ENCODE results near the gene PRKG1. TPM values are rescaled to one million over a fixed set of nuclear protein-coding genes. Genes with fewer than 3 reads are reported as not detected.

The PRKG1 gene
- total and polyA plus RNA-seq, 2 of the 8 experiments (the other 6 are each of a cell fraction or from before 2014, with no cell fraction given): 4.2 to 15.2 TPM

DNA sequence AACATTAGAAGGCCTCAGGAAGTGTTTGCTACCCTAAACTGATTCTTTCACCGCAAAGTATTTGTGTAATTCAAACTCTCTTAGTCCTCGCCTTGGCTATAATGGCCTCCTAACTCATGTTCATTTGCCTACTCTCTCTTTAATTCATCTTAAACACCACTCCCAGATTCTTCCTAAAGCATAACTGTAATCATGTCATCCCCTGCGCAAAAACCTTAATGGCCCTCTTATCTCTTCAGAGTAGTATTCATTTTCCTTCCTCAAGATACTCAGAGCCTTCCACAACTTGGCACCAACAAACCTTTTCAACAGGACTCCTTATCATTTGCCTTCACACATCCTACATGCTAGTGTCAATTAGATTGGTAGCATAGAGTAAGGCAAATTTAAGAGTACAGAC lies 582.2 kb downstream of the PRKG1 start (continued):
- TF ChIP-seq POU5F1 (IDR thresholded peaks at IDR 0.05; ENCODE audit: low read depth, low read length) (no peak), MAFK (IDR thresholded peaks at IDR 0.05; ENCODE audit: low read depth, low read length) (no peak), TBP (IDR thresholded peaks at IDR 0.05; ENCODE audit: low read depth, low read length) (no peak), NRF1 (IDR thresholded peaks at IDR 0.05; ENCODE audit: low read depth, low read length) (no peak), ZNF274 (IDR thresholded peaks at IDR 0.05; ENCODE audit: borderline replicate concordance, extremely low read depth, low read length) (no peak), CHD1 (IDR thresholded peaks at IDR 0.05; ENCODE audit: low read depth, low read length) (no peak), BACH1 (IDR thresholded peaks at IDR 0.05; ENCODE audit: low read length) (no peak)

Measured in H1 (cell line).